Stimulated activated CD4-positive, alpha-beta T cell treated with anti-CD3 and anti-CD28 coated beads, Interleukin-15, amount 100 ng/mL, for 1 hour (primary cell): Measurements from ENCODE around the gene PCDHGA7.
"Not testable (repeated sequence)": the region's sequence is repeated elsewhere in the genome, so short reads cannot be mapped to it uniquely, and the experiment has no call there.

Experiments
- DNase-seq, 2 donors: peaks; one replicate each; pipeline ENCODE4 v3.0.0-alpha.2; 2020; ENCODE audit warnings: low read depth in 1 of 2, low spot score in 1 of 2

Gene PCDHGA7

DNA sequence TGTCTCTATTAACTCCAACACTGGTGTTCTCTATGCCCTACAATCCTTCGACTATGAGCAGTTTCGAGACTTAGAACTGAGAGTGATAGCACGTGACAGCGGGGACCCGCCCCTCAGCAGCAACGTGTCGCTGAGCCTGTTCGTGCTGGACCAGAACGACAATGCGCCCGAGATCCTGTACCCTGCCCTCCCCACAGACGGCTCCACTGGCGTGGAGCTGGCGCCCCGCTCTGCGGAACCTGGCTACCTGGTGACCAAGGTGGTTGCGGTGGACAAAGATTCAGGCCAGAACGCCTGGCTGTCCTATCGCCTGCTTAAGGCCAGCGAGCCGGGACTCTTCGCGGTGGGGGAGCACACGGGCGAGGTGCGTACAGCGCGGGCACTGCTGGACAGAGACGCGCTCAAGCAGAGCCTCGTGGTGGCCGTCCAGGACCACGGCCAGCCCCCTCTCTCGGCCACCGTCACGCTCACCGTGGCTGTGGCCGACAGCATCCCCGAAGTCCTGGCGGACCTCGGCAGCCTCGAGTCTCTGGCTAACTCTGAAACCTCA lies 40.3 kb downstream of the PCDHGA7 start:
- no peak for DNase-seq

DNA sequence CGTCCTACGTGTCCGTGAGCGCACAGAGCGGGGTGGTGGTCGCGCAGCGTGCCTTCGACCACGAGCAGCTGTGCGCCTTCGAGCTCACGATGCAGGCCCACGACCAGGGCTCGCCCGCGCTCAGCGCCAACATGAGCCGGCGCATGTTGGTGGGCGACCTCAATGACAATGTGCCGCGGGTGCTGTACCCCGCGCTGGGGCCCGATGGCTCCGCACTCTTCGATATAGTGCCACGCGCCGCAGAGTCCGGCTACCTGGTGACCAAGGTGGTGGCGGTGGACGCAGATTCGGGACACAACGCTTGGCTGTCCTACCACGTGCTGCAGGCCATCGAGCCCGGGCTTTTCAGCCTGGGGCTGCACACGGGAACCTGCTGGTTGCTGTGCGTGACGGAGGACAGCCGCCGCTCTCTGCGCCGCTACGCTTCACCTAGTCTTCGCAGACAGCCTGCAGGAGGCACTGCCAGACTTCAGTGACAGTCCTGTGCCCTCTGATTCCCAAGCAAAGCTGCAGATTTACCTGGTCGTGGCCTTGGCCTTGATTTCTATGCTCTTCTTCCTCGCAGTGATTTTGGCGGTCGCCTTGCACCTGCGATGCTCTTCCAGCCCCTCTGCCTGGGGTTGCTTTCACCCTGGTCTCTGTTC lies 45.4 kb downstream of the PCDHGA7 start:
- DNase-seq = no peak

DNA sequence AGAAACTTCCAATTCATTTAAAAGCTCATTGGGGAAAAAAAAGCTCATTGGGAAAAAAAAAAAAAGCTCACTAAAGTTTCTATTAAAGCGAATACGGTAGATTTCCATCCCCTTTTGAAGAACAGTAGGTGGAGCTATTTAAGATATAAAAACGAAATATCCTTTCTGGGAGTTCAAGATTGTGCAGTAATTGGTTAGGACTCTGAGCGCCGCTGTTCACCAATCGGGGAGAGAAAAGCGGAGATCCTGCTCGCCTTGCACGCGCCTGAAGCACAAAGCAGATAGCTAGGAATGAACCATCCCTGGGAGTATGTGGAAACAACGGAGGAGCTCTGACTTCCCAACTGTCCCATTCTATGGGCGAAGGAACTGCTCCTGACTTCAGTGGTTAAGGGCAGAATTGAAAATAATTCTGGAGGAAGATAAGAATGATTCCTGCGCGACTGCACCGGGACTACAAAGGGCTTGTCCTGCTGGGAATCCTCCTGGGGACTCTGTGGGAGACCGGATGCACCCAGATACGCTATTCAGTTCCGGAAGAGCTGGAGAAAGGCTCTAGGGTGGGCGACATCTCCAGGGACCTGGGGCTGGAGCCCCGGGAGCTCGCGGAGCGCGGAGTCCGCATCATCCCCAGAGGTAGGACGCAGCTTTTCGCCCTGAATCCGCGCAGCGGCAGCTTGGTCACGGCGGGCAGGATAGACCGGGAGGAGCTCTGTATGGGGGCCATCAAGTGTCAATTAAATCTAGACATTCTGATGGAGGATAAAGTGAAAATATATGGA lies 48.0 kb downstream of the PCDHGA7 start, which contains the start of gene PCDHGA12:
PCDHGA12 (plus strand) TSS at position 176 of the 782 bp plus-strand sequence; CDS start at position 429, 253 bp downstream.
- DNase-seq = no peak

DNA sequence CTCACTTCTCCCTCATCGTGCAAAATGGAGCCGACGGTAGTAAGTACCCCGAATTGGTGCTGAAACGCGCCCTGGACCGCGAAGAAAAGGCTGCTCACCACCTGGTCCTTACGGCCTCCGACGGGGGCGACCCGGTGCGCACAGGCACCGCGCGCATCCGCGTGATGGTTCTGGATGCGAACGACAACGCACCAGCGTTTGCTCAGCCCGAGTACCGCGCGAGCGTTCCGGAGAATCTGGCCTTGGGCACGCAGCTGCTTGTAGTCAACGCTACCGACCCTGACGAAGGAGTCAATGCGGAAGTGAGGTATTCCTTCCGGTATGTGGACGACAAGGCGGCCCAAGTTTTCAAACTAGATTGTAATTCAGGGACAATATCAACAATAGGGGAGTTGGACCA lies 48.7 kb downstream of the PCDHGA7 start:
- no peak for DNase-seq

DNA sequence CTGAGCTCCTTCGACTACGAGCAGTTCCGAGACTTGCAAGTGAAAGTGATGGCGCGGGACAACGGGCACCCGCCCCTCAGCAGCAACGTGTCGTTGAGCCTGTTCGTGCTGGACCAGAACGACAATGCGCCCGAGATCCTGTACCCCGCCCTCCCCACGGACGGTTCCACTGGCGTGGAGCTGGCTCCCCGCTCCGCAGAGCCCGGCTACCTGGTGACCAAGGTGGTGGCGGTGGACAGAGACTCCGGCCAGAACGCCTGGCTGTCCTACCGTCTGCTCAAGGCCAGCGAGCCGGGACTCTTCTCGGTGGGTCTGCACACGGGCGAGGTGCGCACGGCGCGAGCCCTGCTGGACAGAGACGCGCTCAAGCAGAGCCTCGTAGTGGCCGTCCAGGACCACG lies 49.8 kb downstream of the PCDHGA7 start:
- not testable (repeated sequence) for DNase-seq

DNA sequence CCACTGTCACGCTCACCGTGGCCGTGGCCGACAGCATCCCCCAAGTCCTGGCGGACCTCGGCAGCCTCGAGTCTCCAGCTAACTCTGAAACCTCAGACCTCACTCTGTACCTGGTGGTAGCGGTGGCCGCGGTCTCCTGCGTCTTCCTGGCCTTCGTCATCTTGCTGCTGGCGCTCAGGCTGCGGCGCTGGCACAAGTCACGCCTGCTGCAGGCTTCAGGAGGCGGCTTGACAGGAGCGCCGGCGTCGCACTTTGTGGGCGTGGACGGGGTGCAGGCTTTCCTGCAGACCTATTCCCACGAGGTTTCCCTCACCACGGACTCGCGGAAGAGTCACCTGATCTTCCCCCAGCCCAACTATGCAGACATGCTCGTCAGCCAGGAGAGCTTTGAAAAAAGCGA lies 50.2 kb downstream of the PCDHGA7 start:
- not testable (repeated sequence) for DNase-seq

DNA sequence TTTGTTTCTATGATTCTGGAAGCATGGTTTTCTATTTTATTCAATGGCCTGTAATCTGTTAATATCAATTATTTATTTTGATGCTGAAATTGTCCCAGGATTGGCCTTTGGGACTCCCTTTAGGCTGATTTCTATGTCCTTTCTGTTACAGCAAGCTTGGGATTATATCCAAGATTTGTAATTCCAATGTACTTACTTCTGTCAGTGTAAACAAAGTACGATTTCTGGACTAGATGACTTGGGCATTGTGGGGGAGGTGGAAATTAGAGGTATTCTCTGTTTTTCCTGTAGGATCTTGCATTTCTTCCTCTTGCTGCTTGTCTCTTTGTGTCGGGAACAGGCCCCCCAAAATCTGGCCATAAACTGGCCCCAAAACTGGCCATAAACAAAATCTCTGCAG lies 51.5 kb downstream of the PCDHGA7 start:
- no peak for DNase-seq
